GM19035 (cell line): ENCODE results near the gene AS3MT.
"Not testable (repeated sequence)": the region's sequence is repeated elsewhere in the genome, so short reads cannot be mapped to it uniquely, and the experiment has no call there.

Experiments
- ATAC-seq: cut with Tn5 transposase; IDR thresholded peaks from one replicate; pipeline ENCODE4 v1.9.1; 2021; ENCODE audit not compliant: unreplicated experiment

Gene AS3MT

DNA sequence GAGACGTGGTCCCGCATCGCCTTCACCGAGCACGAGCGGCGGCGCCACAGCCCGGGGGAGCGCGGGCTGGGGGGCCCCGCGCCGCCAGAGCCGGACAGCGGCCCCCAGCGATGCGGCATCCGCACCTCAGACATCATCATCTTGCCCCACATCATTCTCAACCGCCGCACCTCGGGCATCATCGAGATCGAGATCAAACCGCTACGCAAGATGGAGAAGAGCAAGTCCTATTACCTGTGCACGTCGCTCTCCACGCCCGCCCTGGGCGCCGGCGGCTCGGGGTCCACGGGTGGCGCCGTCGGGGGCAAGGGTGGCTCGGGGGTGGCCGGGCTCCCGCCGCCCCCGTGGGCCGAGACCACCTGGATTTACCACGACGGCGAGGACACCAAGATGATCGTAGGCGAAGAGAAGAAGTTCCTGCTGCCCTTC lies 49.6 kb downstream of the AS3MT start:
- peak; percentile 3 for ATAC-seq

DNA sequence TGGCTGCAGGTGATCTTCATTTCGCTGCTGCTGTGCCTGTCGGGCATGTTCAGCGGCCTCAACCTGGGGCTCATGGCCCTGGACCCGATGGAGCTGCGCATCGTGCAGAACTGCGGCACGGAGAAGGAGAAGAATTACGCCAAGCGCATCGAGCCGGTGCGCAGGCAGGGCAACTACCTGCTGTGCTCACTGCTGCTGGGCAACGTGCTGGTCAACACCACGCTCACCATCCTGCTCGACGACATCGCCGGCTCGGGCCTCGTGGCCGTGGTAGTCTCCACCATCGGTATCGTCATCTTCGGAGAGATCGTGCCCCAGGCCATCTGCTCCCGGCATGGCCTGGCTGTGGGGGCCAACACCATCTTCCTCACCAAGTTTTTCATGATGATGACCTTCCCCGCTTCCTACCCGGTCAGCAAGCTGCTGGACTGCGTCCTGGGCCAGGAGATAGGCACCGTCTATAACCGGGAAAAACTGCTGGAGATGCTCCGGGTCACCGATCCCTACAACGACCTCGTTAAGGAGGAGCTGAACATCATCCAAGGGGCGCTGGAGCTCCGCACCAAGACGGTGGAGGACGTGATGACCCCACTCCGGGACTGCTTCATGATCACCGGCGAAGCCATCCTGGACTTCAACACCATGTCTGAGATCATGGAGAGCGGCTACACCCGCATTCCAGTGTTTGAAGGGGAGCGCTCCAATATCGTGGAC lies 50.1 kb downstream of the AS3MT start:
- no peak for ATAC-seq

DNA sequence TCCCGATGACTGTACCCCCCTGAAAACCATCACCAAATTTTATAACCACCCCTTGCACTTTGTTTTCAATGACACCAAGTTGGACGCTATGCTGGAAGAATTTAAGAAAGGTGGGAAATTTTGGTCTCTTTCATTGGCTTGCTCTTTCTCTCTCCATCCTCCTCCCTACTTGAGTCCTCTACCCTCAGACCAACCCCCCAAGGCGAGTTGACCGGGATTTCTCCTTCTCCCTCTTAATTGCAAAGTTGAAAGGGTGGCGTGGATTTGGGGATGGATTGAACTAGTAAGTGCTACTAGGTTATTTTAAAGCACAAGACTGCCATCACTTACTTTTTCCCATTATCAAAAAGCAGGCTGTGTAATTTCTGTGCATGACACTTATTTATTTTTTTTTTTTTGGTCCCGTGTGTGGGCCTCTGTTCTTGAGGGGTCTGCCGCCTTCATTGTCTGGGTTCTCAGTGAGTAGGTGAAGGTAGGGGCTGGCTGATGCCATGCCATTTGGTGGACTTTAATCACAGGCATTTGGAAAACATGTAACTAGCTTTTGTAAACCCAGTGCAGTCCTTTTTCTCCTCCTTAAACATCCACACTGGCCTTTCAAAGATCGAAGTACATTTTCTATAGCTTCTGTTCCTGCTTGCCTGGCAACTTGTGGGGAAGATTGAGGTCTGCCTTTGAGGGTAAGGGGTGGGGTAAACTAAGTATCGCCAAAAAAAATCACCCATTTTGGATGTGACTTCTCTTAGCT lies 50.9 kb downstream of the AS3MT start:
- no peak for ATAC-seq

GRCh38 chr10:102923601-102924000 lies 54.3 kb downstream of the AS3MT start:
- no peak for ATAC-seq

- no peak for ATAC-seq
These were observed 57.6 kb downstream of the AS3MT start for GRCh38 chr10:102926842-102927241.

- no peak for ATAC-seq
These were observed 58.2 kb downstream of the AS3MT start for GRCh38 chr10:102927311-102928010.

DNA sequence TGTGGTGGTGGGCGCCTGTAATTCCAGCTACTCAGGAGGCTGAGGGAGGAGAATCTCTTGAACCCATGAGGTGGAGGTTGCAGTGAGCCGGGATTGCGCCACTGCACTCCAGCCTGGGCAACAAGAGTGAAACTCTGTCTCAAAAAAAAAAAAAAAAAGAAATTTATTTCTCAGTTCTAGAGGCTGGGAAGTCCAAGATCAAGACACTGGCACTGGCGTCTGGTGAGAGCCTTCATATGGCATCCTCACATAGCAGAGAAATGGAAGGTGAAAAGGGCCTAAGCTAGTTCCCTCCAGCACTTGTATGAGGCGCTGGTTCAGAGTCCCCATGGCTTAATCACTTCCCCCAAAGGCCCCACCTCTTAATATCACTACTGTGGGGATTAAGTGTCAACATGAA lies 59.2 kb downstream of the AS3MT start:
- not testable (repeated sequence) for ATAC-seq

- no peak for ATAC-seq
These were observed 61.5 kb downstream of the AS3MT start for GRCh38 chr10:102930720-102931119.

- ATAC-seq: no peak
These were observed 62.4 kb downstream of the AS3MT start for GRCh38 chr10:102931643-102932042.

GRCh38 chr10:102935505-102935904 lies 66.2 kb downstream of the AS3MT start:
- no peak for ATAC-seq

- no peak for ATAC-seq
These were observed 66.8 kb downstream of the AS3MT start for GRCh38 chr10:102935939-102936605.

DNA sequence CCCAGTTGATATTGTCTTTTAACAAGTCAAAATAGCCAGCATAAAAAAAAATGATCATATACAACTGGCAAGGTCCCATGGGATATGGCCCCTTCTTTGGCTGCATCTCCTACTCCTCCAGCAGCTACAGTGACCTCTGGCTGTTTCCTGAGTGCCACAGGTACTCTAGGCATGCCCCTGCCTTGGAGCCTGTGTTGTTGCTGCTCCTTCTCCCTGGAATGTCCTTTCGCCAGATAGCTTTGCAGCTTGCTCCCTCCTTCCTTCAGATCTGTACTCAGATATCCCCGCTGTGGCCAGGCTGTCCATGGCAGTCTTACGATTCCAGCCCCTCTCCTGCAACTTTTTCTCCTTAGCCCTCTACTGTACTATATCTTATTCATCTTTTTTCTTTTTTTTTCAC lies 72.1 kb downstream of the AS3MT start:
- no peak for ATAC-seq

- ATAC-seq: no peak
These were observed 76.2 kb downstream of the AS3MT start for GRCh38 chr10:102945449-102945848.

DNA sequence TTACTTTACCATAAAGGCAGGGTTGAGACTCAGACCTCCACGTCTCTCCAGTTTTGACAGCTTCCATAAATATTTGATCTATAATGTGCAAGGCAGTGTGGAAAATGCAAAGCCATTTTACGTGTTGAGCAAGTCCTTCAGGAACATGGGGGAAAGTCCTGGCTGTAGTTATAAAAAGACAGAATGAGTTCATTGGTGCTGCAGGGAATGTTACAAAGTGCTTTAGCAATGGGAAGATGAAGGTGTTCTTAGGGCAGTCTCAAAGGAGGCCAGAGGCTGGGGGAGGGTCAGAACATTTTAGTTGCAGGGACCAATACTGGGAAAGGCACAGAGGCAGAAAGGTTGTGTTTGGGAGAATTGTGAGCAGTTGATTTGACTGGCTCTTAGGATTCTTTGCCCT lies 76.7 kb downstream of the AS3MT start:
- no peak for ATAC-seq

DNA sequence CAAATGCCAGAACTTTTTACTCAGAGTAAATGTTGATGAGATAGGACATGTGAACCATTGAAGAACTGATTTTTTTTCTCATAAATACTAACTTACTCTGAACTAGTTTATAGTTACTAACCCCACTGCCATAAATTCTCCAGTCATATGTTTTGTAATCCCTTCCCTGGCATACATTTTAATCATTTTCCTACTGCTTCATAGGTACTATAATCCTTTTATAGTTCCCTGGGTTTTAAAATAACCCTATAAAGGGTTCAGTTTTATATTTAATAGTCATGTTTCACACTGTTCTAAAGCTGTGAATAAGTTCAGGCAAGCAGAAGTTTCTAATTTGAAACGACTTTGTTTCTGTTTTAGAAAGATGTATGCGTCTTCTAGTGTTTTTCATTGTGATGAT lies 77.7 kb downstream of the AS3MT start:
- ATAC-seq: no peak

GRCh38 chr10:102948176-102948575 lies 78.9 kb downstream of the AS3MT start:
- ATAC-seq: no peak

GRCh38 chr10:102948786-102949185 lies 79.5 kb downstream of the AS3MT start:
- ATAC-seq: no peak

DNA sequence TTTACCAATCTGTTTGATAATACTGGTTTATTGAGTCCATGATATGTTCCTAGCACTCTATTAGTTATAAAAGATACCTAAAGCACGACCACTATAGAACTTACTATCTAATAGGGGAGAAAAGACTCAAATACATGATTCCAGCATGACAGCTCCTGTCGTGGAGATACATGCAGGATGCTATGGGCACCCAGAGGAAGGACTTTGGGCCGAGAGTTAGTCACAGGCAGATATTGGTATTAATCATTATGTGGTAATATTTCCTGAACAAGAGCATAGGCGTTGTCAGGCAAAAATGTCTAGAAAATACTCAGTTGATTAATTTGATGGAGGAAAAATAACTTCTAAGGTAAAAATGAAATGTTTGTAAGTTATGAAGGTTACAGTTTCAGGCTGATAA lies 80.6 kb downstream of the AS3MT start:
- ATAC-seq: no peak

GRCh38 chr10:102951316-102951715 lies 82.0 kb downstream of the AS3MT start:
- ATAC-seq: no peak
